Fibroblast of villous mesenchyme (primary cell): ENCODE data around the gene NF1. TPM values are rescaled to one million over a fixed set of nuclear protein-coding genes. Genes with fewer than 3 reads are reported as not detected.
A peak's percentile ranks its signal among the peaks of the same experiment; 100 is the strongest.
"Not testable (repeated sequence)": the region's sequence is repeated elsewhere in the genome, so short reads cannot be mapped to it uniquely, and the experiment has no call there.

Source experiments
- DNase-seq: peaks from one replicate; pipeline ENCODE4 v3.0.0-alpha.2; 2010; ENCODE audit warnings: low read depth
- H3K4me3 ChIP-seq: 2 replicates; pipeline ENCODE4 v1.5.1; 2011; ENCODE audit warnings: low read depth, mild to moderate bottlenecking, low read length
- total RNA-seq: library from RNA; depleted of rRNA; stranded (reverse); fragments of >200 nt; gene quantifications from 2 replicates; pipeline ENCODE4 v1.2.3, GENCODE V29; 2012
- TF ChIP-seq, protein P1 (sequence below): IDR thresholded peaks from 2 replicates; pipeline ENCODE4 v1.5.1; 2012; ENCODE audit warnings: low read depth, mild to moderate bottlenecking, low read length; ENCODE audit not compliant: insufficient read depth

Gene NF1
- total RNA-seq, 1 donor: 82.5 TPM

DNA sequence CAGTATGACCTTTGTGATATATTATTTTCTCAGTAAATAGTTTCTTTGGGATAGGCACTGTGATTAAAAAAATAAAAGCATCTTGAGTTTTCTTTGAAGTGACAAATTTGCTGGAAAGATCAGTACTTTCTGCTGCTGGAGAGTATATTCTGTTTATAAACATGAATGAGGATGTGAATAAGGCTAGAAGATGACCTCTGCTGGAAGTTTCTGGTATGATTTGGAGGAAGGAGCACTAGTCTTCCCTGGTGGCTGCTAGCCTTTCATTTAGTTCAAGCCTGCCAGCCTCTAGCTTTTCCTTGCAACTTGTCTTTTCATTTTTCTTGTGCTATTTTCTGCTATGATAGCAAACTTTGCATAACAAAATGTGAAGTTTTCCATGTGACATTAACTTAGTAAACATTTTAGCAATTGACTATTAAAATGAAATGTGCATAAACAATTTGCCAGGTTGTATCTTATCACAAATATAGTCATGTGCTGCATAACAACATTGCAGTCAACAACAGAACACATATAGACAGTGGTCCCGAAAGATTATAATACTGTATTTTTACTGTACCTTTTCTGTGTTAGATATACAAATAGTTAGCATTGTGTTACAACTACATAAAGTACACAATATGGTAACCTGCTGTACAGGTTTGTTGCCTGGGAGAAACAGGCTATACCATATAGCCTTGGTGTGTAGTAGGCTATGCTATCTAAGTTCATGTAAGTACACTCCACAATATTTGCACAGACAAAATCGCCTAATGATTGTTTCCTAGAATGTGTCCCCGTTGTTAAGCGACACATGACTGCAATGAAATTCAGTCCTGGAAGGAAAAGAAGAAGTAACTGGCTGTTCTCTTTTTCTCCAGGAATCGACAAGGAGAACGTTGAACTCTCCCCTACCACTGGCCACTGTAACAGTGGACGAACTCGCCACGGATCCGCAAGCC is 278.6 kb downstream of the NF1 start:
- DNase-seq: peak; percentile 68
- H3K4me3 ChIP-seq: no peak overlapping the region
- TF ChIP-seq, protein P1, sequence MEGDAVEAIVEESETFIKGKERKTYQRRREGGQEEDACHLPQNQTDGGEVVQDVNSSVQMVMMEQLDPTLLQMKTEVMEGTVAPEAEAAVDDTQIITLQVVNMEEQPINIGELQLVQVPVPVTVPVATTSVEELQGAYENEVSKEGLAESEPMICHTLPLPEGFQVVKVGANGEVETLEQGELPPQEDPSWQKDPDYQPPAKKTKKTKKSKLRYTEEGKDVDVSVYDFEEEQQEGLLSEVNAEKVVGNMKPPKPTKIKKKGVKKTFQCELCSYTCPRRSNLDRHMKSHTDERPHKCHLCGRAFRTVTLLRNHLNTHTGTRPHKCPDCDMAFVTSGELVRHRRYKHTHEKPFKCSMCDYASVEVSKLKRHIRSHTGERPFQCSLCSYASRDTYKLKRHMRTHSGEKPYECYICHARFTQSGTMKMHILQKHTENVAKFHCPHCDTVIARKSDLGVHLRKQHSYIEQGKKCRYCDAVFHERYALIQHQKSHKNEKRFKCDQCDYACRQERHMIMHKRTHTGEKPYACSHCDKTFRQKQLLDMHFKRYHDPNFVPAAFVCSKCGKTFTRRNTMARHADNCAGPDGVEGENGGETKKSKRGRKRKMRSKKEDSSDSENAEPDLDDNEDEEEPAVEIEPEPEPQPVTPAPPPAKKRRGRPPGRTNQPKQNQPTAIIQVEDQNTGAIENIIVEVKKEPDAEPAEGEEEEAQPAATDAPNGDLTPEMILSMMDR: peak; percentile 70

GRCh38 chr17:31374094-31374447 is 279.3 kb downstream of the NF1 start:
- no peak overlapping the region for H3K4me3 ChIP-seq
- TF ChIP-seq, protein P1: no peak
- no peak for DNase-seq

GRCh38 chr17:31374503-31374902 is 279.7 kb downstream of the NF1 start:
- TF ChIP-seq, protein P1: no peak
- no peak overlapping the region for H3K4me3 ChIP-seq

DNA sequence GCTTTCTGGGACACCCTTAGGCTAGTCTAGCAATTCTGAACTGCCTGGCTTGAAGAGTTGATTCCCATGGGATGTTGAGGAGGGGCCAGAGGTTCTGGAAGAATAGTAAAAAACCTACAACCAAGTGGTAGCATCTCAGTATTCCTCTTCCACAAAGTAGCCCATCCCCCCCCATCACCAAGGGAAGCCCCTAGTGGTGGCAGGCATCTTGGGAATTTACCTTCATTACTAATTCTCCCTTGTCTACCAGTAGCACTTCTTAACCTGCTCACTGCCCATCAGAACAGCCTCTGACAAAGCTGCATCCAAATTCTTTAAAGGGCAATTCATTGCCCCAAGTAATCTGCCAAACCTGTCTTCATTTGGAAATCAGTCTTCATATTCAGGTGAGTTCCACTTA is 283.9 kb downstream of the NF1 start:
- DNase-seq: no peak
- no peak overlapping the region for H3K4me3 ChIP-seq
- TF ChIP-seq, protein P1: peak; percentile 5

More at GRCh38 chr17:31374503-31374902, 279.7 kb downstream of the NF1 start:
- no peak for DNase-seq

DNA sequence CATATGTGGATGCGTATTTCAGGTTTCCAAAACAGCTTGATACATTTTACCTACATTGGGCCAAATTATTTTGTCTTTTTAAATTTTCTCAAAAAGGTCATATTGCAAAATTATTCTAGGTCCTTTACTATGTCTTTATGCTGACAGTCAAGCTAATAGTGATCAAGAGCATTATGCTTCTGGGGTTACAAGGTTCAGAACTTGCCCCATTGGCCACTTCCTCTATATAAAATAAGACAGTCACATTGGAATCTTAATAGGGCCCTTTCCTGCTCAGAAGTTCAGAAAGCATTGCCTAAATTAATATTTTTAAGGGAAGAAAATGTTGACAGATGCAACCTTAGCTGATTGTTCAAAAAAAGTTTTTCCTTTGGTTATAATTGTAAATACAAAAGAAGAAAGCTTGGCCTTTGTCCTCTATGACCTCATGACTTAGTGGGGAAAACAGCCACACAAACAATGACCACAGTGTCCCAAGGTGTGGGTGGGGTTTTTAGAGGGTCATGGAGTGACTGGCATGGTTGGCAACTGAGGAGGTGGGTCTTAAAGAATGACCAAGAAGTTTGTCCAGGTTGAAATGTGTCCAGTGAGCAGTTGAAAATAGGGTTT is 284.9 kb downstream of the NF1 start:
- no peak for DNase-seq
- TF ChIP-seq, protein P1: no peak
- no peak overlapping the region for H3K4me3 ChIP-seq

DNA sequence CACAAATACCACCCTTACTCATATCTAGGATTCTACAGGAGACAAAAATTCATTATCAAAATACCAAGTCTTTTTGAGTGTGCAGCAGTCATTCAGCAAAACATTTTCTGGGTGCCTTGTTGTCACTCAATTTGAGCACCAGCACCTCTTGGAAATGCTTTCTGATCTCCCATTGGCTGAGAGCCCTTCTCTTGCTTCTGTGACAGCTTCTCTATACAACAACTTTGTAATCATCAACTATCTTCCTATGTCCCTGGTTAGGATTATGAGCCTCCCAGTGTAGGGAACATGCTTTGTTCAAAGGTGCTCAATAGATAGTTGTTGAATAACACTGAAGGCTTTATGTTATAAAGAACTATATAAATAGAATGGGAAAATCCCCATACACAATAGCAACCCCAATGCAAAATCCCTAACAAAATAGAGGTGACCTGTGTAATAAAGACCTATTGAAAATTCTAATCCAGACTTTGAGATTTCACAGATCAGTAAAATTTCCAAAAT is 286.4 kb downstream of the NF1 start:
- DNase-seq: no peak
- TF ChIP-seq, protein P1: no peak
- H3K4me3 ChIP-seq: no peak overlapping the region

- DNase-seq, H3K4me3 ChIP-seq: not testable (repeated sequence)
These were observed 288.0 kb downstream of the NF1 start for GRCh38 chr17:31382668-31383275.

DNA sequence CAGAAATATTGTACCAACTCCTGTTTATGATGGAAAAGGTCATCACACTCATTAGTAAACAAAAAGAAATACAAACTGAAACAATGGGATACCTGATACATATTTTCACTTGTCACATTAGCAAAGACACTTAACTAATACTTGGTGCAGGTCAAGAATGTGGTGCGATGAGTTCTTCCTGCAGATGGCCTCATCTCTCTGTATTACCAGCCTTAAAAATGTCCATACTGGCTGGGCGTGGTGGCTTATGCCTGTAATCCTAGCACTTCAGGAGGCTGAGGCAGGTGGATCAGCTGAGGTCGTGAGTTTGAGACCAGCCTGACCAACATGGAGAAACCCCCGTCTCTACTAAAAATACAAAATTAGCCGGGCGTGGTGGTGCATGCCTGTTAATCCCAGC is 288.7 kb downstream of the NF1 start:
- not testable (repeated sequence) for H3K4me3 ChIP-seq, DNase-seq
